ENCODE data around the gene SENP1.
"Not testable (repeated sequence)": the region's sequence is repeated elsewhere in the genome, so short reads cannot be mapped to it uniquely, and the experiment has no call there.

SENP1 gene

GRCh38 chr12:48105867-48106680 lies at the start of gene SENP1:
TSS of gene SENP1 (minus strand) at chr12:48106079. CDS start at chr12:48101472, 4,607 bp downstream.
- peak; percentile 97 for DNase-seq

GRCh38 chr12:48151103-48151771 lies 45.4 kb upstream of the SENP1 start:
- no peak for DNase-seq

- DNase-seq = no peak
Measured at GRCh38 chr12:48145981-48146380, 40.1 kb upstream of the SENP1 start.

- no peak for DNase-seq
Measured at GRCh38 chr12:48143898-48144297, 38.0 kb upstream of the SENP1 start.

- DNase-seq = no peak
Measured at GRCh38 chr12:48142818-48143674, 37.2 kb upstream of the SENP1 start.

GRCh38 chr12:48135027-48135426 lies 29.1 kb upstream of the SENP1 start:
- no peak for DNase-seq

- DNase-seq = no peak
Measured at GRCh38 chr12:48132826-48133225, 26.9 kb upstream of the SENP1 start.

GRCh38 chr12:48131517-48131916 lies 25.6 kb upstream of the SENP1 start:
- no peak for DNase-seq

GRCh38 chr12:48129376-48129775 lies 23.5 kb upstream of the SENP1 start:
- DNase-seq = no peak

GRCh38 chr12:48128800-48129199 lies 22.9 kb upstream of the SENP1 start:
- no peak for DNase-seq

GRCh38 chr12:48126953-48127630 lies 21.2 kb upstream of the SENP1 start:
- no peak for DNase-seq

GRCh38 chr12:48125985-48126384 lies 20.1 kb upstream of the SENP1 start:
- DNase-seq = no peak

GRCh38 chr12:48125542-48125941 lies 19.7 kb upstream of the SENP1 start:
- DNase-seq = not testable (repeated sequence)

GRCh38 chr12:48123169-48123568 lies 17.3 kb upstream of the SENP1 start:
- DNase-seq = no peak

- no peak for DNase-seq
Measured at GRCh38 chr12:48122065-48122834, 16.4 kb upstream of the SENP1 start.

GRCh38 chr12:48121522-48121921 lies 15.6 kb upstream of the SENP1 start:
- DNase-seq = no peak

GRCh38 chr12:48119834-48120195 lies 13.9 kb upstream of the SENP1 start:
- no peak for DNase-seq

GRCh38 chr12:48119078-48119833 lies 13.4 kb upstream of the SENP1 start, which contains the start of gene PFKM:
TSS of gene PFKM (plus strand) at chr12:48119364. CDS start at chr12:48122775, 3,411 bp downstream.
- peak; percentile 74 for DNase-seq

- DNase-seq = no peak
Measured at GRCh38 chr12:48118284-48118871, 12.5 kb upstream of the SENP1 start.

- no peak for DNase-seq
Measured at GRCh38 chr12:48115957-48116356, 10.1 kb upstream of the SENP1 start.

- not testable (repeated sequence) for DNase-seq
Measured at GRCh38 chr12:48111312-48111693, 5.4 kb upstream of the SENP1 start.

Data from kidney glomerular epithelial cell (primary cell).